IPS-20b (cell line): ENCODE data around the gene GNAS.

Source experiments
- H3K27ac ChIP-seq: one replicate; pipeline ENCODE4 v1.5.1; 2013; ENCODE audit warnings: low read length
- H3K27me3 ChIP-seq: 2 replicates; pipeline ENCODE4 v1.6.1; 2013; ENCODE audit warnings: mild to moderate bottlenecking, low read length, inconsistent platforms; ENCODE audit not compliant: insufficient read depth
- H3K36me3 ChIP-seq: 2 replicates; pipeline ENCODE4 v1.6.1; 2013; ENCODE audit warnings: low read depth, mild to moderate bottlenecking, inconsistent platforms, low read length, moderate library complexity; ENCODE audit not compliant: insufficient read depth
- H3K4me1 ChIP-seq: 2 replicates; pipeline ENCODE4 v1.6.1; 2013; ENCODE audit warnings: mild to moderate bottlenecking, control low read depth, inconsistent platforms, low read length, moderate library complexity; ENCODE audit not compliant: insufficient read depth
- H3K4me3 ChIP-seq: 2 replicates; pipeline ENCODE4 v1.5.1; 2013; ENCODE audit warnings: mild to moderate bottlenecking, low read length, inconsistent platforms
- H3K9ac ChIP-seq: 2 replicates; pipeline ENCODE4 v1.6.1; 2013; ENCODE audit warnings: low read depth, mild to moderate bottlenecking, inconsistent platforms, low read length, moderate library complexity
- H3K9me3 ChIP-seq: 2 replicates; pipeline ENCODE4 v1.6.1; 2013; ENCODE audit warnings: mild to moderate bottlenecking, low read depth, low read length, inconsistent platforms; ENCODE audit not compliant: insufficient read depth

Gene GNAS

GRCh38 chr20:58863044-58863790 lies 10.7 kb downstream of the GNAS start:
- Histone ChIP-seq H3K9ac (no peak overlapping the region), H3K27ac (no peak overlapping the region), H3K4me3 (no peak overlapping the region), H3K27me3 (no peaks in the 10 kb centered on the region), H3K36me3 (peaks cover 16% of the 10 kb centered on the region), H3K4me1 (no peaks in the 10 kb centered on the region), H3K9me3 (no peaks in the 10 kb centered on the region)

- no peak overlapping the region for H3K4me3 ChIP-seq
Observed at GRCh38 chr20:58864346-58864745, 11.8 kb downstream of the GNAS start.

GRCh38 chr20:58865843-58866242 lies 13.3 kb downstream of the GNAS start:
- Histone ChIP-seq H3K4me3 (no peak overlapping the region), H3K9ac (no peak overlapping the region), H3K36me3 (peaks cover 16% of the 10 kb centered on the region), H3K27ac (no peak overlapping the region), H3K9me3 (no peaks in the 10 kb centered on the region), H3K27me3 (no peaks in the 10 kb centered on the region), H3K4me1 (no peaks in the 10 kb centered on the region)

More at GRCh38 chr20:58864346-58864745, 11.8 kb downstream of the GNAS start:
- Histone ChIP-seq H3K27ac (no peak overlapping the region), H3K27me3 (no peaks in the 10 kb centered on the region), H3K4me1 (no peaks in the 10 kb centered on the region), H3K36me3 (peaks cover 16% of the 10 kb centered on the region), H3K9me3 (no peaks in the 10 kb centered on the region), H3K9ac (no peak overlapping the region)

GRCh38 chr20:58867211-58867610 lies 14.7 kb downstream of the GNAS start:
- H3K27me3 ChIP-seq, result no peaks in the 10 kb centered on the region
- no peak overlapping the region for H3K9ac ChIP-seq
- H3K9me3 ChIP-seq, result no peaks in the 10 kb centered on the region
- H3K4me1 ChIP-seq, result no peaks in the 10 kb centered on the region
- H3K4me3 ChIP-seq, result no peak overlapping the region
- peaks cover 16% of the 10 kb centered on the region for H3K36me3 ChIP-seq
- no peak overlapping the region for H3K27ac ChIP-seq

- Histone ChIP-seq H3K9me3 (no peaks in the 10 kb centered on the region), H3K36me3 (peaks cover 11% of the 10 kb centered on the region; the same call in 1 of the 2 replicates), H3K4me3 (no peak overlapping the region), H3K27me3 (no peaks in the 10 kb centered on the region), H3K27ac (no peak overlapping the region), H3K4me1 (no peaks in the 10 kb centered on the region), H3K9ac (no peak overlapping the region)
Observed at GRCh38 chr20:58868795-58869194, 16.3 kb downstream of the GNAS start.

GRCh38 chr20:58869662-58870227 lies 17.2 kb downstream of the GNAS start:
- H3K27me3 ChIP-seq, result no peaks in the 10 kb centered on the region
- H3K4me1 ChIP-seq, result no peaks in the 10 kb centered on the region; the same call in 1 of the 2 replicates
- no peak overlapping the region for H3K27ac ChIP-seq
- no peaks in the 10 kb centered on the region for H3K9me3 ChIP-seq
- H3K36me3 ChIP-seq, result peaks cover 14% of the 10 kb centered on the region; the same call in 1 of the 2 replicates
- no peak overlapping the region for H3K4me3 ChIP-seq
- no peak overlapping the region for H3K9ac ChIP-seq

- Histone ChIP-seq H3K4me1 (peaks cover 2% of the 10 kb centered on the region; the same call in 1 of the 2 replicates), H3K9me3 (no peaks in the 10 kb centered on the region), H3K4me3 (no peak overlapping the region), H3K27me3 (no peaks in the 10 kb centered on the region), H3K36me3 (peaks cover 14% of the 10 kb centered on the region; the same call in 1 of the 2 replicates), H3K27ac (no peak overlapping the region), H3K9ac (no peak overlapping the region)
Observed at GRCh38 chr20:58870293-58871014, 17.9 kb downstream of the GNAS start.

GRCh38 chr20:58871533-58872102 lies 19.1 kb downstream of the GNAS start:
- peaks cover 12% of the 10 kb centered on the region; the same call in 1 of the 2 replicates for H3K4me1 ChIP-seq
- H3K9me3 ChIP-seq, result no peaks in the 10 kb centered on the region
- no peaks in the 10 kb centered on the region for H3K27me3 ChIP-seq
- no peak overlapping the region for H3K9ac ChIP-seq
- H3K4me3 ChIP-seq, result no peak overlapping the region
- H3K27ac ChIP-seq, result no peak overlapping the region
- peaks cover 14% of the 10 kb centered on the region; the same call in 1 of the 2 replicates for H3K36me3 ChIP-seq

GRCh38 chr20:58874469-58874868 lies 22.0 kb downstream of the GNAS start:
- Histone ChIP-seq H3K27me3 (no peaks in the 10 kb centered on the region), H3K36me3 (peaks cover 15% of the 10 kb centered on the region; the same call in 1 of the 2 replicates), H3K27ac (no peak overlapping the region), H3K9ac (no peak overlapping the region), H3K9me3 (no peaks in the 10 kb centered on the region), H3K4me3 (no peak overlapping the region), H3K4me1 (peaks cover 34% of the 10 kb centered on the region)

- Histone ChIP-seq H3K4me3 (no peak overlapping the region), H3K9ac (no peak overlapping the region), H3K27me3 (no peaks in the 10 kb centered on the region), H3K9me3 (no peaks in the 10 kb centered on the region), H3K27ac (no peak overlapping the region), H3K36me3 (peaks cover 15% of the 10 kb centered on the region; the same call in 1 of the 2 replicates), H3K4me1 (peaks cover 34% of the 10 kb centered on the region)
Observed at GRCh38 chr20:58875111-58875510, 22.6 kb downstream of the GNAS start.

- peaks cover 34% of the 10 kb centered on the region for H3K4me1 ChIP-seq
- H3K27ac ChIP-seq, result no peak overlapping the region
- no peaks in the 10 kb centered on the region for H3K9me3 ChIP-seq
Observed at GRCh38 chr20:58875541-58876134, 23.1 kb downstream of the GNAS start.

More at GRCh38 chr20:58875541-58876134, 23.1 kb downstream of the GNAS start:
- no peak overlapping the region for H3K9ac ChIP-seq
- H3K36me3 ChIP-seq, result peaks cover 15% of the 10 kb centered on the region; the same call in 1 of the 2 replicates
- H3K4me3 ChIP-seq, result no peak overlapping the region
- H3K27me3 ChIP-seq, result no peaks in the 10 kb centered on the region
